SH-SY5Y (cell line): ENCODE measurements around the gene ATP12A.

Experiments
- GATA2 ChIP-seq: IDR thresholded peaks from 2 replicates; pipeline ENCODE4 v1.6.1; 2011; ENCODE audit warnings: mild to moderate bottlenecking, low read depth, low read length
- GATA3 ChIP-seq: IDR thresholded peaks from 2 replicates; pipeline ENCODE4 v1.6.1; 2011; ENCODE audit warnings: low read depth, mild to moderate bottlenecking, low read length, moderate library complexity

Gene ATP12A

GRCh38 chr13:24654741-24655140 is 25.5 kb upstream of the ATP12A start:
- TF ChIP-seq GATA2 (no peak), GATA3 (no peak)

GRCh38 chr13:24659239-24659638 is 21.0 kb upstream of the ATP12A start:
- TF ChIP-seq GATA3 = no peak
- no peak for TF ChIP-seq GATA2

- TF ChIP-seq GATA2 (peak; percentile 74; the same call in 1 of the 2 replicates), GATA3 (no peak)
These were observed 20.0 kb upstream of the ATP12A start for GRCh38 chr13:24660023-24660741.

- TF ChIP-seq GATA2 (no peak), GATA3 (no peak)
These were observed 18.5 kb upstream of the ATP12A start for GRCh38 chr13:24661713-24662112.

- TF ChIP-seq GATA3 (no peak), GATA2 (no peak)
These were observed 17.8 kb upstream of the ATP12A start for GRCh38 chr13:24662195-24663088.

GRCh38 chr13:24663089-24663395 is 17.2 kb upstream of the ATP12A start:
- TF ChIP-seq GATA3 (no peak), GATA2 (no peak)

GRCh38 chr13:24663586-24663985 is 16.6 kb upstream of the ATP12A start:
- TF ChIP-seq GATA2 = no peak
- TF ChIP-seq GATA3 = no peak

GRCh38 chr13:24664726-24665409 is 15.3 kb upstream of the ATP12A start:
- TF ChIP-seq GATA3 (no peak), GATA2 (no peak)

- TF ChIP-seq GATA3 (no peak), GATA2 (no peak)
These were observed 11.7 kb upstream of the ATP12A start for GRCh38 chr13:24668511-24668910.

GRCh38 chr13:24668955-24669582 is 11.1 kb upstream of the ATP12A start:
- TF ChIP-seq GATA2 (no peak), GATA3 (no peak)

- TF ChIP-seq GATA3 = no peak
- no peak for TF ChIP-seq GATA2
These were observed 10.0 kb upstream of the ATP12A start for GRCh38 chr13:24670174-24670573.

GRCh38 chr13:24670961-24671381 is 9.2 kb upstream of the ATP12A start:
- TF ChIP-seq GATA2 = no peak
- no peak for TF ChIP-seq GATA3

- no peak for TF ChIP-seq GATA2
- TF ChIP-seq GATA3 = no peak
These were observed 8.7 kb upstream of the ATP12A start for GRCh38 chr13:24671386-24672113.
